SK-N-MC (cell line): ENCODE data around the gene SNRPA1.

Experiments
- EZH2 ChIP-seq: fragments of 200-600 bp; sonication (generic); IDR thresholded peaks from one replicate; pipeline ENCODE4 v1.6.1; 2017; ENCODE audit warnings: antibody characterized with exemption
- FOXP2 ChIP-seq: optimal IDR thresholded peaks from 2 replicates; pipeline ENCODE3; 2011; ENCODE audit warnings: mild to moderate bottlenecking, moderate library complexity; ENCODE audit not compliant: insufficient read depth; ENCODE audit errors: extremely low read length, control extremely low read depth
- POLR2AphosphoS5 ChIP-seq: IDR thresholded peaks from 2 replicates; pipeline ENCODE4 v1.6.1; 2012; ENCODE audit warnings: mild to moderate bottlenecking, low read depth, low read length, borderline replicate concordance

GRCh38 chr15:101233651-101234280 lies 61.3 kb downstream of the SNRPA1 start:
- no peak for TF ChIP-seq POLR2AphosphoS5
- TF ChIP-seq EZH2 = no peak
- TF ChIP-seq FOXP2 = no peak
